SK-N-MC (cell line): Measurements from ENCODE around the gene GLS2.

Source experiments
- DNase-seq: peaks from one replicate; pipeline ENCODE4 v3.0.0-alpha.2; 2011; ENCODE audit warnings: low read depth, low spot score
- H3K27ac ChIP-seq: fragments of 200-600 bp; sonication (generic); 2 replicates; pipeline ENCODE4 v1.5.1; 2016; ENCODE audit warnings: mixed run types
- H3K36me3 ChIP-seq: fragments of 200-600 bp; sonication (generic); 2 replicates; pipeline ENCODE4 v1.6.1; 2017; ENCODE audit warnings: antibody characterized with exemption, low read length, mixed read lengths; ENCODE audit not compliant: insufficient read depth
- H3K4me3 ChIP-seq: fragments of 200-600 bp; sonication (generic); 2 replicates; pipeline ENCODE4 v1.5.1; 2016
- H3K9ac ChIP-seq: fragments of 200-600 bp; sonication (generic); 2 replicates; pipeline ENCODE4 v1.8.0; 2017; ENCODE audit warnings: mixed run types, mixed read lengths; ENCODE audit not compliant: insufficient read length
- H3K9me3 ChIP-seq: fragments of 200-600 bp; sonication (generic); 2 replicates; pipeline ENCODE4 v1.6.1; 2017; ENCODE audit warnings: low read depth, mild to moderate bottlenecking, antibody characterized with exemption, low read length, moderate library complexity, mixed read lengths
- EZH2 ChIP-seq: fragments of 200-600 bp; sonication (generic); IDR thresholded peaks from one replicate; pipeline ENCODE4 v1.6.1; 2017; ENCODE audit warnings: antibody characterized with exemption
- FOXP2 ChIP-seq: optimal IDR thresholded peaks from 2 replicates; pipeline ENCODE3; 2011; ENCODE audit warnings: mild to moderate bottlenecking, moderate library complexity; ENCODE audit not compliant: insufficient read depth; ENCODE audit errors: extremely low read length, control extremely low read depth
- POLR2AphosphoS5 ChIP-seq: IDR thresholded peaks from 2 replicates; pipeline ENCODE4 v1.6.1; 2012; ENCODE audit warnings: mild to moderate bottlenecking, low read depth, low read length, borderline replicate concordance

The GLS2 gene

DNA sequence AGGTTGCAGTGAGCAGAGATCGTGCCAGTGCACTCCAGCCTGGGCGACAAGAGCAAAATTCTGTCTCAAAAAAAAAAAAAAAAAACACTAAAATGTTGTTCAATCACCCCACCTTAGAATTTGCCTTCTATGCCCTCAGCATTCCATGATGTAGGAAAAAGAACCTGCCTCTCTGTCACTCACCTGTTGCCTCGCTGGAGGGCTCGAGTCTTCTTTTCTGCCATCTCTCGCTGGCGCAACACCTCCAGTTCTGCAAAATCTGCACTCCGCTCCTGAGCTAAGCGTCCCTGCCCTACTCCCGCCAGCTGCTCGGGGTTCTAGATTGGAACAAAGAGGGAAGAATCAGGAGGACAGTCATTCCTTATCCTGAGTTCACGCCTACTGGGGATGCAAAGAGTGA is 56.7 kb downstream of the GLS2 start:
- Histone ChIP-seq H3K9ac (no peak overlapping the region), H3K4me3 (no peak overlapping the region), H3K9me3 (no peaks in the 10 kb centered on the region), H3K36me3 (peaks cover 52% of the 10 kb centered on the region), H3K27ac (no peak overlapping the region)
- DNase-seq, result no peak
- TF ChIP-seq FOXP2 (no peak), POLR2AphosphoS5 (no peak), EZH2 (no peak)

DNA sequence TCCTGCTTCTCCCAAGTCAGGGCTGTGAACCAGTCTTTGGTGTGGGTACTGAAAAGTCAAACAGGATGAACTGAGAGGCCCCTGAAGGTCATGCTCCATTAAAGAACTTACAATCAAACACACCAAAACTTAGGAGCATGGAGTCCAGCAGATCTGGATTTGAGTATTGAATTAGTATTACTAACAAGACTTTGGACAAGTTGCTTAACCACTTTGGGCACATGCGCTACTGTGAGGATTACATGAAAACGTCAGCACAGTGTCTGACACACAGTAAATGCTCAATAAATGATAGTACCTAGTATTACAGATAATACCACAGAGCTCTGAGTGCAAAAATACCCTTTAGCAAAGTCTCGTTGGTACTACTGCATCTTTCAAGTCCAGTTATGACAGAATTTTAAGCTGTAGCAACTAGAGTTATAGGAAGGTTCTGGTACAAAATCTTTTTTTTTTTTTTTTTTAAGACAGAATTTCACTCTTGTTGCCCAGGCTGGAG is 62.0 kb downstream of the GLS2 start:
- DNase-seq, result no peak
- H3K36me3 ChIP-seq, result peaks cover 72% of the 10 kb centered on the region
- no peaks in the 10 kb centered on the region for H3K9me3 ChIP-seq
- TF ChIP-seq EZH2 (no peak), POLR2AphosphoS5 (no peak), FOXP2 (no peak)
- no peak overlapping the region for H3K9ac ChIP-seq
- H3K4me3 ChIP-seq, result no peak overlapping the region
- no peak overlapping the region for H3K27ac ChIP-seq

DNA sequence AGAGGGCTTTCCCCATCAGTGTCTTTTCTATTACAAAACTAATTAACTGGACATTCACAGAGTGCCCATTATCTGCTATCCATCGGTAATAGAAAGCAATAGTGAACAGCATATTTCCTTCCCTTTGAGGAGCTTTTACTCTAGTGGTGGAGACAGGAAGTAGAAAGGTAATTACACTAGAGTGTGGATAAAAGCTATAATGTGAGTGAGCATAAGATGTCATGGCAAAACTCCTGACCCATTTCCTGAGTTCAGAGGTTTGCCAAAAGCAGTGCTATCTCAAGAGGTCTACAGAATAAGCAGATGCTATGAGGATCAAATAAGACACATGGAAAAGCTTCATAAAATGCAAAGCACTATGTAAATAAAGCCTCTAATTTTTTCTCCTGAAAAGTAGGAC is 62.8 kb downstream of the GLS2 start:
- Histone ChIP-seq H3K4me3 (no peak overlapping the region), H3K27ac (no peak overlapping the region), H3K9ac (no peak overlapping the region), H3K36me3 (peaks cover 74% of the 10 kb centered on the region), H3K9me3 (no peaks in the 10 kb centered on the region)
- no peak for DNase-seq
- no peak for TF ChIP-seq POLR2AphosphoS5
- TF ChIP-seq EZH2, result no peak
- no peak for TF ChIP-seq FOXP2
